Measurements from ENCODE around the gene STOML2. TPM values are rescaled to one million over a fixed set of nuclear protein-coding genes. Genes with fewer than 3 reads are reported as not detected.
"Not testable (repeated sequence)": the region's sequence is repeated elsewhere in the genome, so short reads cannot be mapped to it uniquely, and the experiment has no call there.

STOML2 gene, protein sequence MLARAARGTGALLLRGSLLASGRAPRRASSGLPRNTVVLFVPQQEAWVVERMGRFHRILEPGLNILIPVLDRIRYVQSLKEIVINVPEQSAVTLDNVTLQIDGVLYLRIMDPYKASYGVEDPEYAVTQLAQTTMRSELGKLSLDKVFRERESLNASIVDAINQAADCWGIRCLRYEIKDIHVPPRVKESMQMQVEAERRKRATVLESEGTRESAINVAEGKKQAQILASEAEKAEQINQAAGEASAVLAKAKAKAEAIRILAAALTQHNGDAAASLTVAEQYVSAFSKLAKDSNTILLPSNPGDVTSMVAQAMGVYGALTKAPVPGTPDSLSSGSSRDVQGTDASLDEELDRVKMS
- 100 TPM for total RNA-seq

DNA sequence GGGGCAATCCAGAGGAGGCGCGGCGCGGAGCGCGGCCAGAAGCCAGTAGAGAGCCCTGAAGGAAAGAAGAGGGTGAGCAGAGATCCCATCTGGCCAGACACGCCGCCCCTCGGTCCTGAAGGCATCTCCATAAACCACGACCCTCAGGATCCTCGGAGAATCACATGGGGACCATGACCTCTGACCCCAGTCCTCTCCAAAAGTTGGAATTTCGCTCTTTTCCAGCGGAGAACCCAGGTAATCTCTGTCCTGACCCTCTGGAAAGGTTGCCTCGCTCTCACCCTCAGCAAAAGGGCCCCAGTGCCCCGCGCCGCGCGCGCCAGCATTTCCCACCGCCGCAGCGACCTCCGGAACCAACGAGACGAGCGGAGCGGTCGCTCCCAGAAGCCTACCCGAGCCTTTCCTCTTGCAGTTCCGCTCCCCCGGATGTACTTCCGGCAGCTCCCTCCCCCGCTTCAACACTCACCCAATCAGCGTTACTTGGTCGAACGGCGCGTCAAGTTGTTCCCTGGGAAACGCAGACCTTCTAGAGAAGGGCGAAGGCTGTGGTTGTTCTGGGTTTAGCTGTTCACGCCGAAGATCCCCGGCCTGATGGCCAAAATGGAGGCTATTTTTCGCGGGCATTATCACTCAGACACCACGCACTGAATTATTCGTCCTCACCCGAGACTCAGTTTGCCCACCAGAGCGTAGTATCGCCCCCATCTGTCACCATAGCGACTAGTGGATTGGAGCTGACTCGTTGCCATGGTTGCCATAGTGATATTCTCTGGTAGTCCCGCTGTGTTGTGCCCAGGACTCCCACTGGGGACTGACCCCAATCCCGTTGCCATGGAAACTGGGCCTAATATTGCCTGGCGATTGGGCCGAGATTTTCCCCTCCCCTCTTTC is at the start of gene STOML2:
STOML2 (minus strand) TSS at position 363 of the 891 bp plus-strand sequence; CDS start at position 326, 37 bp downstream.
- peak; percentile 95 for DNase-seq (ENCODE audit: low spot score)

DNA sequence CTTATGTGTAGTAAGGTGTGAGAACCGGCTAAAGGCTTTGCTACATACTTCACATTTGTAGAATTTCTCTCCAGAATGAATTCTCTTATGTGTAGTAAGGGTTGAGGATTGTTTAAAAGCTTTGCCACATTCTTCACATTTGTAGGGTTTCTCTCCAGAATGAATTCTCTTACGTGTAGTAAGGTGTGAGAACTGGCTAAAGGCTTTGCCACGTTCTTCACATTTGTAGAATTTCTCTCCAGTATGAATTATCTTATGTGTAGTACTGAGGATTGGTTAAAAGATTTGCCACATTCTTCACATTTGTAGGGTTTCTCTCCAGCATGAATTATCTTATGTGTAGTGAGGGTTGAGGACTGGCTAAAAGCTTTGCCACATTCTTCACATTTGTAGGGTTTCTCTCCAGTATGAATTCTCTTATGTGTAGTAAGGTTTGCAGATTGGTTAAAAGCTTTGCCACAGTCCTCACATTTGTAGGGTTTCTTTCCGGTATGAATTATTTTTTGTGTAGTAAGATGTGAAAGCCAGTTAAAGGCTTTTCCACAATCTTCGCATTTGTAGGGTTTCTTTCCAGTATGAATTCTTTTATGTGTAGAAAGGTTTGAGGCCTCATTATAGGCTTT is 45.1 kb upstream of the STOML2 start:
- DNase-seq (ENCODE audit: low spot score), result not testable (repeated sequence)

DNA sequence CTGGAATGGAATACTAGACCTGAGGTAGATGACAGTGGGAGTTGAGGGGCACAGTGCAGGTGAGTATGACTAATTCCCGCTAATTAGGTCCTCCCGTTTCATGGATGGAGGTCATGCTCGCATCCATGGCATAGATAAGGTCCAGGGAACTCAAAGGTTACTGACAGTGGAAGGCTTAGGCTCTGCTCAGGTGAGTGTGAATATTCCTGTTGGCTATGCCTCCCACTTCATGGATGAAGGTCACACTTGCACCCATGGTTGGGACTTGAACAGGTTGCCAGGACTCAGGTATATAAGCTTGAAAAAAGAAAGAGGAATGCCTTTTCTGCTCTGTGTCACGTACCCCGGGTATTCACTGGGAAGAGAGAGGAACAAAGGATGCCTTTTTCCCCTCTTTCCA is 39.1 kb upstream of the STOML2 start:
- DNase-seq (ENCODE audit: low spot score), result no peak

DNA sequence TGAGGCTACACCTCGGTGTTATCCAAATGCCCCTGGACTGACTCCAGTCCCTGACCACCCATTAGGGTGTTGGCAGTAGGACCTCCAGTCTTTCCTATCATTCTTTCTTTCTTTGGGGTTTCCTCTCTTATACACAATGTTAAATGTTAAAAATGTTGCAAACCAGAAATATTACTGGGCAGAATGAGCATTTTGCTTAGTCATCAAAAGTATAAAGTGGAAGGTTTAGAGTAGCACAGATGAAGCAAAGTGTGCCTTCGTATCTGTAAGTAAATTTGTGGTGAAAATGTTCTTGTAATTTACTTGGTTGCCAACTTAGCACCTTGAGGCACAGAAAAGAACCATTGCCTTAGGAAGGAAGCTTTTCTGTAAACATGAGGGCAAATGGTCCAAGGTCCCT is 37.2 kb upstream of the STOML2 start:
- DNase-seq (ENCODE audit: low spot score), result no peak

DNA sequence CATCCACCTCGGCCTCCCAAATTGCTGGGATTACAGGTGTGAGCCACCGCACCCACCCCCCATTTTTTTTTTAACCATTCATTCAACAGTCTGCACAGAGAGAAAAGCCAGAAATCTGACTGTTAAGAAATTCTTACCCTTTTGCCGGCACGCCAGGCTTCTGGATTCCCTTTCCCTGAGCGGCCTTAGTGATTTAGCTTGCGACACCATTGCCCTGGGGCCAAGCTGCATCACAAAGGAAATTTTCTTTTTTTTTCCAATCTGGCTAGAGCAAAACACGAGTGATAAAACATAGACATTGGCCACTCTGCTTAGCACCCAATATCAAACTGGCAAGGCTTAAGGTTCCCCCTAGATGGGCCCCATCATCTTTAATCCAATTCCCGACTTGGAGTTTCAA is 33.9 kb upstream of the STOML2 start:
- DNase-seq (ENCODE audit: low spot score), result no peak

DNA sequence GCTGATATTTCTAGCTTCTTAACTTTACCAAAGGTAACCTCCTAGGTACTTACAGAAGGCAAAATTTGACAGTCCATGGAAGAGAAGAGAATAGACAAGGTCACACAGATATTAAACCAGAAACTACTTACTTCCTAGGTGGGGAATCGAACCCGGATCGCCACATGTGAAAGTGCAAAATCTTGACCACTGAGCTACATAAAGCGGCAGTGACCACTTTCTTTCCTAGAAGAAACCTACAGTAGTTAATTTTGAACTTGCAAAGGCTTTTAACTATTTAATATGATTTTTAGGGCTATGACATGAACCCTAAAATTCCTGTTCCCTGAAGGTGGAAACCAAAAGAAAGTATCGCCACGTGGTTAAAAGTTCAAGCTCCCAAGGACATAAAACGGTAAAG is 33.1 kb upstream of the STOML2 start:
- no peak for DNase-seq (ENCODE audit: low spot score)

DNA sequence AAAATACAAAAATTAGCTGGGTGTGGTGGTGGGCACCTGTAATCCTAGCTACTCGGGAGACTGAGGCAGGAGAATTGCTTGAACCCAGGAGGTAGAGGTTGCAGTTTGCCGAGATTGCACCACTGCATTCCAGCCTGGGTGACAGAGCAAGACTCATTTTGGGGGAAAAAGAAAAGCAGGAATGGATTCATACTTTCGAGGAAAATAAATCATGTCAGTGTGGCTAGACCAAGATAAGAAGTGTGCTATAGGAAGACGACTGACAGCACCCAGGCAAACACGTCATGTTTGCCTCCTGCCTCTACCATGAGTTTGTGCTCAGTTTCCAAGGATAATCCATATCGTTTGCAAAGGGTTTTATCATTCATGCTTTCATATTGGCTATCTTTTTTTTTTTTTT is 32.0 kb upstream of the STOML2 start:
- no peak for DNase-seq (ENCODE audit: low spot score)

DNA sequence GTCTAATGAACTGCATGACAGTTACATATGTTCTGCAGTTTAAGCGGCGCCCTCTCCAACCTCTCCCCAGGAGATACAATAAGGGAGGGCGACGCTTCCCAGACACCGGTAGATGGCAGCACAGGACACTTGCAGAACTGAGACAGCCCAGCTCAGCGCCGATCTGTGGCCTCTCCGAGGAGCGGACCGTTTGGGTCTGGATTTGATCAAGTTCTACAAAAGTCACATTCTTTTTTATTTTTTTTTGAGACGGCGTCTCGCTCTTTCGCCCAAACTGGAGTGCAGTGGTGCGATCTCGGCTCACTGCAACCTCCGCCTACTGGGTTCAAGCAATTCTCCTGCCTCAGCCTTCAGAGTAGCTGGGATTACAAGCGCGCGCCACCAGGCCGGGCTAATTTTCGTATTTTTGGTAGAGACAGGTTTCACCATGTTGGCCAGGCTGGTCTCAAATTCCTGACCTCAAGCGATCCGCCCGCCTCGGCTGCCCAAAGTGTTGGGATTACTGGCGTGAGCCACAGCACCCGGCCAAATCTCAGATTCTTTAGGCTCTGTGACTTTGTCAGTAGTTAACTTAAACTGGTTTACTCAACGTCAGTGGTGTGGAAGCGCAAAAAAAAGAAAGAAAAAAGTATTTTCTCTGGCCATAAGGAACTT is 14.1 kb upstream of the STOML2 start:
- DNase-seq (ENCODE audit: low spot score), result peak; percentile 94

DNA sequence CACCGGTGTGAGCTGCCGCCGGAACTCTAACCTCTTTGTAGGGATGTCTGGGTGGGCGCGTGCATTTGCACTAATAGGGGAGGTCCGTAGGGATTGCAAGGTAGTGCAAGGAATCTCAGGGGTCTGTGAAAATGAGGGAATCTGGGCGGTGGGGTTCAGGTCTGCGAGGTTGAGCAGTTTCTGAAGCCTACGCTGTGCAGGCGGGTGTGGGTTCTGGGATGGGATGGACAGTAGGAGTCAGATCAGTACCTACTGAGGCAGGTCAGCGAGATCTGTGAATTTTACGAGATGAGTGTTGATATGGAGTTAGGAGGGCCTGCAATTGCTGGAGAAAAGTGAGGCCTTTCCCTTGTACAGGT is 13.6 kb upstream of the STOML2 start:
- DNase-seq (ENCODE audit: low spot score), result no peak

DNA sequence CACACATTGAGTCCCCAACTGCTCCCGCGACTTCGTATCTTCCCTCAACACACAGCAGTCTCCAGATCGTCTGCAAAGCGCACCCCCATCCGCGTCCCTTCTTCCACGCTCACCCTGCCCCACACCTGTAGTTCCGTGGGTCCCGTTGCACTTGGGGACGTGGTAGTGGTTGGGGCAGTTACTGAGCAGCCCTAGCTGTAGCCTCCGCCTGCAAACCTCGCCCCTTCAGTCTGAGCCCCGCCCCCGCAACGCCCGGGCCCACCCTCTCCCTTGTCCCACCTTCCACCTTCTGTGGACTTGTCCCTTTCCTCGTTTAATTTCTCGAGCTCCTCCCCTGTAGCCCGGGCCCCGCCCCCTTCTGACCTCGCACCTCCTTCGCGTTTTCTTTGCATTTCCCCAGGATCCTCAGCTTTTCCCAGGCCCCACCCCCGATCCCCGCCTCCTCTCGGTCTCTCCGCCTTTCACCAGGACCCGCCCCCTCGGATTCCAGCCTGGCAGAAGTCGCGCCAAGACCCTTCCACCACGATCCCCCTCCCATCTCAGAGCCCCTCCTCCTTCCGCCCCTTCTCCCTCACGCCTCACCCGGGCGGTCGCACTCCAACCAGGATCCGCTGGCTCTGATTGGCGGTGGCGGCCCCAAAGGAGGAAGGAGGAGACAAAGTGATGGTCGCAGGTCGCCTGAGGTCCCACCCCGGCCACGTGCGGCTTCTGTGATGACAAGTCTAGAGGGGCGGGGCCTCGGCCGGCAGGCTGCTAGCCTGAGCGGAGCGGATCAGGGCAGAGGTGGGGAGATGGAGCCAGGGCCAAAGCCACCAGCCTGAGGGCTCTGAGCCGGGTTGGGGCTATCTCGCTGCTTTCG is 13.0 kb upstream of the STOML2 start, which contains the start of gene ATOSB:
ATOSB (minus strand) TSS at position 183 of the 859 bp plus-strand sequence. CDS start 7,588 bp downstream, outside the sequence.
- DNase-seq (ENCODE audit: low spot score), result peak; percentile 98

DNA sequence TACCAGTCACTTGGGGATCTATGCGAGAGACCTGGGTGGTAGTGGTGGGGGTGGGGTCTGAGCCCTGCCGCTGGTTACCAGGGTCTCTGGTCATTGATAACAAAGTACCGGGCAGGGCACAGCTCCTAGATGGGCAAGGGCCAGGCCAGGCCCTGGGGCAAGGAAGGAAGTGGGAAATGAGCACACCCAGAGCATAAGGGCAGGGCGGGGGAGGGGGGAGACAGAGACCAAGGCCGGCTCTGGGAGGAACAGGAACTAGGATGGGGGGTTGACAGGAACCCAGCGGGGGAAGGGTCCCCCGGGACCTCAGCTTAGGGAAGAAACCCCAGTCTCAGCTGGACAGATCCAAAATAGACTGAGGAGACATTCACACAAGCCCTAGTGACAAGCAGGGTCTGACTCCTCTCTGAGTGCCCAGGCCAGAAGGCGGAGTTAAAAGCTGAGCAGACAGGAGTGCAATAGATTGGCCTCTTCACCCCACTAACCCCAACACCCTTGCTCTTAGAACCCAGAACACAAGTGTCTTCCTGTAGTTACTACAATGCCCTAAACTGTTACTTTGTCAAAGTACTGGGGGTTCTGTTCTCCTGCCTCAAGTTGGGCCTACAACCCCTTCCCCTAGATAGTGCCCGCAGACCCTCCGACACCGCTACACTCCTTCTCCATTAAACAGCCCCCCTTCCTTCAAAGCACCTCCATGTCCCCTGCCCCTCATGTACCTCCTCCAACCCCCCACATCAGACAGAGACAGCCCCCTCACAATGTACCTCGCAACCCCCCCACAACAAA is 12.1 kb upstream of the STOML2 start:
- DNase-seq (ENCODE audit: low spot score), result peak; percentile 71

DNA sequence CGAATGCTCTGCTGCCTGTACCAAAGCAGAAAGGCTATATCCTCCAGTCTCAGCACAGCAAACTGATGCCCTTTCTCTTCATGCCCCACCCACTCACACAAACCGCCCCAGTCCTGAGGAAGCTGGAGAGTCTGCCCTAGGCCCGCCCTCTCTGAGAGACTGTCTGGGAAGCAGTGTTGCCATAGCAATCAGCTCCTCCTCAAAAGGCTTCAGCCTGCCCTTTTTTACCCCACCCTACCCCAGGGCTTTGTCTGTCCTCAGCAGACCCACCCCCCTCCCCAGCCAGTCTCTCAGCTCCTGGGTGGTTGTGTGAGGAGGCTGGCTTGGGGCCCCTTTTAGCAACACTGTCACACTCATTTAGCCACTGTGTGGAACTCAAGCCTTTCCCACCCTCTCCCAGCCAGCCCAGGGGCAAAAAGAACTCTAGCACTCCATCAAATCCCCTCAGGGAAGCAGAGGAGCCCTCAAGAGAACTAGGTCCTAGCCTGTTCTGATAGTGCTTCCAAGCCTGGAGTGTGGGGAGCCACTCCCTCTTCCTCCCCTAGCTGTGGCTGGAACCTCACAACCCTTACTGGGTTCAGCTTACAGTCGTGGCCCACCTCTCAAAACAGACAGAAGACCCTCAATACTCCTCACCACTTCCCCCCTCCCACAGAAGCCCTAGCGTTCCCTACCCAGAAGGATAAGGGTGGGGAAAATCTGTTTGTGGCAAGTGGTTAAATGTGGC is 11.3 kb upstream of the STOML2 start:
- peak; percentile 85 for DNase-seq (ENCODE audit: low spot score)

DNA sequence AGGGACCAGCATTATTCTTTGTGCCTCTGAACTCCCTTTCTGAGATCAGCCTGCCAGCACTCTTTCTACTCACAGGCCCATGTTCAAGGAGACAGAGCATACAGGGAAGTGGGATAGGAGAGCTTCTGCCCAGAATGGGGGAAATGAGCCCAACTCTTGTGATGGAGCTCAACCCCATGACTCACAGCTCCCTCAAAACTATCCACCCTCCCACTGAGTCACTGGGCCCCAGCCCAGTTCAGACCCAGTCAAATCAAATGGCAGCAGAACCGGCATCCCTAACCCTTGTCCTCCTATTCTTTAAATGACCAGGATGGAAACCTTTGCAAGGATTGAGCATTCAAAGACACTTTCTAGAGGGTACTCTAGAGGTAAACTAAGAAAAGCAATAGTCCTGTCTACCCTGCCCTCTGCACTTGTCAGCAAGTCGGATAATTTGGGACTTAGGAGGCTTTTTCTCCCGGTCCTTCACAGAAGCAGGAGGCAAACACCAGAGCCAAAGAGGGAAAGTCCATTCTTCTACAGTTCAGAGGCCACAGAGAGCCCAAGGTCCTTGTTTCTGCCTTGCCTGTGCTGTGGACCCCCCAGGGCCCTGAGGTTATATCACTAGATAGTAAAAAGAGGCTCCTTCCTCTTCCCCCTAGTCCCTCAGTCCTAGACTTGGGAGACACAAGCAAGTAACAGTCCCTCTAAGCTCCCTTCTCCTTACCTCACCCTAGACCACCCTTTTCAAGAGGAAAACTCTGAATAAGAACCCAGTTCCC is 9.5 kb upstream of the STOML2 start:
- DNase-seq (ENCODE audit: low spot score), result no peak

DNA sequence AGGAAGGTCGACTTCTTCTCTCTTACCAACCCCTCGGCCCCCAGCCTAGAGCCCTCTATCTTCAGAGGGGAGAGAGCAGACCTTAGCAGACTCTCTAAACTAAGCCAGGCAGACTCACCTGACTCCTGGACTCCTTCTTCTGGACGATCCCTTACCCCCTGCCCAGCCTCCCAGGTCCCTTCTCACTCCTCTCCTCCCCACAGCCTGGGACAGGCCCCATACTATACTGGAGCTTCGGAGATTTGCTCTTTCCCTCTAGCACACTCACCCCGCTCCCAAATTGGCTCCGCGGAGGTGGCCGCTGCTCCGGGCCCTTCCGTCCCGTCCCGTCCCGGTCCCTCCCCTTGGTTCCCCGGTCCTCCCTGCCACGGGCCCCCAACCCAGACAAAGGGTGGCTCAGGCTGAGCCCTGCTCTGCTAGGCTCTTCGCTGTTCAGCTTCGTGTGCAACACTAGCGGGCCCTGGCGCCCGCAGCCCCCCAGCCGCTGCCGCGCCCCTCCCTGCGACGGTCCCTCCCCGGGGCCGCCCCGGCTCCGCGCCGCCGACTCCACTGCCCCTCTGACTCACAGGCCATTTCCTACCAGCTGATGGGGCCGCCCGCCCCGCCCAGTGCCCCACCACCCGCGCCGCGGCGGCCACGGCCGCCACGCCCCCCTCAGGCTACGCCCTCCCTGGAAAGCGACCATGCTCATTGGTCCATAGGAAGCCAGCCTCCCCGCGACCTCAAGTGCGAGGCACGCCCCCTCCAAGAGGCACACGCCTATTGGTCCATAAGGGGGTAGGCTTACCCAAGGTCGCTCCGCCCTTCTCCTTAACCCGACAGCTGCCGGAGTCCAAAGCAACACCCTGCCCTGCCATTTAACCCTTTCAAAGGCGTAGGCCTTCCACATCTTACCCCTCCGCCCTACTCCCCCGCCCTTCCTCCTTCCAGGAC is 8.3 kb upstream of the STOML2 start:
- DNase-seq (ENCODE audit: low spot score), result peak; percentile 98

DNA sequence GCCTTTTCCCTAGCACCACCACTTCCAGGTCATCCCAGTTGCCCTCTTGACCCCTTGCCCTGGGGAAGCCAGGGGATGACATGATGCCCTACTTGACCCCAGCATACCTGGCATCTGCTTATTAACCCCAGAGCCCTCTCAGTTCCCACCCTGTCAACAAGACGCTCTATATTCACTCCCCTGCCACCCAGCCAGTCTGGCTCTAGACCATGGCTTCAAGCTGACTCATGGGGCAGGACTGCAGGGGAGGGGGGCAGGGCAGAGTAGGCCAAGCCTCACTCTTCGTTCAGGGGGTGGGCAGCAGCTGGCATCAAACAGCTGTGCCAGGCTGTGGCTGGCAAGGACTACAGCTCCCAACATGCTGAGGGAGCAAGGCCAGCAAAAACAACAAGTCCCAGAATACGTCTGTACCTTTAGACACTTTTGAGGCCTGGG is 7.4 kb upstream of the STOML2 start:
- peak; percentile 49 for DNase-seq (ENCODE audit: low spot score)

DNA sequence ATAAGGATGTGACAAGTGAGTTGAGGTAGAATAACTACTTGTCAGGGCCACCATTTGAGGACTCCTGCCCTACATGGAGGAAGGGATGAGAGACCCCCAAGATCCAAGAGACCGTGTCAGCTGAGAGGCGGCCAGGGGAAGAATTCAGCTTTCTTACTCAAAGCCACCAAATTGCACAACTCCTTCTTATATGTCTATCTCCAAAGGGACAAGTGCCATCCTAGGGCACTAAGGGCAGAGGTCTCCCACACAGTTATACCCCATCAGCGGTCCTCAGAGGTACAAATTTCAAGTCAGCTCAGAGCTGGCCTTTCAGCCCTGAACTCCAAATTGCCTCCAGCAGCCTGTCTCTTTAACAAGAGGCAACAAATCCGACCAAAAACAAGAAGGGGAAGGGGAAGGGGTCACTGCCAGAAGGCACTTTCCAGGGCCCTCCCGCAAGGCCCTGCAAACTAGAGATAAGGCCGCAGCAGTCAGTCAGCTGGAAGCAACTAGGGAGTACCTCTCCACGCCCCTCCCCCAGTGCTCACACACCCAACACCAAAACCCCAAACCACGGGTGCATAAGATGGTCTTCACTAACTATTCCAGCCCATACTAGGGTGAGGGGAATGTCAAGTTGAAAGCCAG is 6.1 kb upstream of the STOML2 start:
- DNase-seq (ENCODE audit: low spot score), result peak; percentile 37

DNA sequence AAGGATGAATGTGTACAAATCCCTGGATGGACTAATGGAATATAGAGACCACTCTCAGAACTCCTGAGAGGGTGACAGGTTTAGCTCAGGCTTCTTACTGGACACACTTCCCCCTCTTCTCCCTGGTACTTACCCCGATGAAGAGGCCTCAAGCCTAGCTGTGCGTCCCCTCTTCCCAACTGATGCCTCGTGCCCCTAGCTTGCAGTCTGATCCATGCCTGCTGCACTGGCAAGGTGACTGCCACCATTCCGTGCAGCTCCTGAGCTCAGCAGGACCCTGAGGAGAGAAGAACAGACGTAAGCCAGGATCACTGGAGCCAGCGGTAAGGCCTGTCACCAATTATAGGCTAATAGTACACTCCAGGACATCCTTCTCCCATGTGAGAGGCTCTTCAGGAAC is 5.5 kb upstream of the STOML2 start:
- DNase-seq (ENCODE audit: low spot score), result peak; percentile 32
